Spleen (tissue), 7 donors: ENCODE measurements around the gene WDR7.

ENCODE experiments used
- CTCF ChIP-seq, 11 experiments: fragments of 200-600 bp in 7 of 11; fragments of 450-650 bp in 4 of 11; sonication (generic) in 4 of 11; IDR thresholded peaks in 8 of 11; conservative IDR thresholded peaks in 3 of 11; 1 replicate in 7 of 11; 2 replicates in 4 of 11; pipeline versions ENCODE4 v1.4.0 to v1.8.0; 2016 to 2021; ENCODE audit warnings: antibody characterized with exemption in 11 of 11, inconsistent platforms in 4 of 11, mild to moderate bottlenecking in 1 of 11
- POLR2A ChIP-seq, 3 donors: fragments of 450-650 bp; IDR thresholded peaks; one replicate each; pipeline ENCODE4 v1.5.1; 2017; ENCODE audit warnings: antibody characterized with exemption in 3 of 3, mild to moderate bottlenecking in 1 of 3
- donor health status: DM: no; HTN: no; CAD: no; lungs with moderate emphysema.
- donor health status: DM: no; HTN: no; CAD: no.
- donor health status: DM: no; HTN: no; CAD: no.

DNA sequence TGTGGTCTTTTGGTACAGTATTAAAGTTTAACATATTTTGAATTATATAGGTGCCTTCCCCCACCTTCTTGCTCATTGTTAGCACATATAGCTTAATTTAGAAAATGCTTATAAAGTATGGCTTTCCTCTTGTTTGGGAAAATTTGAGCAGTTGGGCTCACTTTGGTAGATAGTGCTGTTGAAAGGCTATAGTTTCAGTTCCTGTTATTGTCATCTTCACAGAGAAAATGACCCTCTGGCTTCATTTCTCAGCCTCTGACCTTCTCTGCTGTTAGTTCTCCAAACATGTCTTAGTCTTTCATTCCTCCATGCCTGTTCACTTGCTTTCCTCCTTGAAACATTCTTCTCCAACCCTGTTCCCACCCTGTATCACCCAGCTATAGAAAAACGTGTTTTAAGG lies 200.6 kb downstream of the WDR7 start:
- TF ChIP-seq CTCF (IDR thresholded peaks at IDR 0.05 in 8 of 11, conservative IDR thresholded peaks at IDR 0.05 in 3 of 11) (no peak), POLR2A (IDR thresholded peaks at IDR 0.05) (no peak)
